ENCODE data around the gene HLX.

DNA sequence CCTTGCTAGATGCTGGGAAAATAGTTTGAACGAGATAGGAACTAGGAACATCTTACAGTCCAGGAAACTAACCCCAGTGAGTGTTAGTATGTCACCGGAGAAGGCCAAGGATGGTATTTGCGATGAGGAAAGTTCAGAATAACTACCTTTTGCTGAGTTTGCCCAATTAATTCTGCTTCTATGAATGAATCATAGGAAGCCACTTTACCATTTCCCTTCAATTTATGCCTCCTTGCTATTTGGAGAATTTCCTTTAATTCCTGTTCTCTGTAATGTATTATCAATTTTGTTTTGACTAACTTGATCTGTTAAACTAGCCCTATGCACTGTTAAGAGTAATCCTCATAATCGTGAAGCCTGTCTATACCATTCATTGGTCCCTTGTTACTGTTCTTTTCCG is 40.7 kb upstream of the HLX start:
- TF ChIP-seq, protein P1, sequence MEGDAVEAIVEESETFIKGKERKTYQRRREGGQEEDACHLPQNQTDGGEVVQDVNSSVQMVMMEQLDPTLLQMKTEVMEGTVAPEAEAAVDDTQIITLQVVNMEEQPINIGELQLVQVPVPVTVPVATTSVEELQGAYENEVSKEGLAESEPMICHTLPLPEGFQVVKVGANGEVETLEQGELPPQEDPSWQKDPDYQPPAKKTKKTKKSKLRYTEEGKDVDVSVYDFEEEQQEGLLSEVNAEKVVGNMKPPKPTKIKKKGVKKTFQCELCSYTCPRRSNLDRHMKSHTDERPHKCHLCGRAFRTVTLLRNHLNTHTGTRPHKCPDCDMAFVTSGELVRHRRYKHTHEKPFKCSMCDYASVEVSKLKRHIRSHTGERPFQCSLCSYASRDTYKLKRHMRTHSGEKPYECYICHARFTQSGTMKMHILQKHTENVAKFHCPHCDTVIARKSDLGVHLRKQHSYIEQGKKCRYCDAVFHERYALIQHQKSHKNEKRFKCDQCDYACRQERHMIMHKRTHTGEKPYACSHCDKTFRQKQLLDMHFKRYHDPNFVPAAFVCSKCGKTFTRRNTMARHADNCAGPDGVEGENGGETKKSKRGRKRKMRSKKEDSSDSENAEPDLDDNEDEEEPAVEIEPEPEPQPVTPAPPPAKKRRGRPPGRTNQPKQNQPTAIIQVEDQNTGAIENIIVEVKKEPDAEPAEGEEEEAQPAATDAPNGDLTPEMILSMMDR (IDR thresholded peaks at IDR 0.05 in 8 of 11, conservative IDR thresholded peaks at IDR 0.05 in 3 of 11) = no peak
- no peak for TF ChIP-seq POLR2A (IDR thresholded peaks at IDR 0.05)
